ENCODE measurements around the gene PAIP2.
"Not testable (repeated sequence)": the region's sequence is repeated elsewhere in the genome, so short reads cannot be mapped to it uniquely, and the experiment has no call there.

Gene PAIP2

GRCh38 chr5:139403787-139404483 is 62.3 kb downstream of the PAIP2 start, which contains the start of gene SPATA24:
SPATA24 (minus strand) TSS chr5:139404089; CDS start chr5:139404060, 29 bp downstream.
- H3K4me3 Mint-ChIP-seq: peak within 1 kb of the TSS; percentile 83 to 99
- H3K27ac Mint-ChIP-seq: peak within 1 kb of the TSS; percentile 98 to 100
- peak; percentile 93 for ATAC-seq
- H3K27me3 Mint-ChIP-seq: no peaks in the 10 kb centered on the region
- H3K9me3 Mint-ChIP-seq: no peaks in the 10 kb centered on the region
- DNase-seq: peak; percentile 98 to 99
- H3K4me1 Mint-ChIP-seq: peaks cover 50% of the 10 kb centered on the region

DNA sequence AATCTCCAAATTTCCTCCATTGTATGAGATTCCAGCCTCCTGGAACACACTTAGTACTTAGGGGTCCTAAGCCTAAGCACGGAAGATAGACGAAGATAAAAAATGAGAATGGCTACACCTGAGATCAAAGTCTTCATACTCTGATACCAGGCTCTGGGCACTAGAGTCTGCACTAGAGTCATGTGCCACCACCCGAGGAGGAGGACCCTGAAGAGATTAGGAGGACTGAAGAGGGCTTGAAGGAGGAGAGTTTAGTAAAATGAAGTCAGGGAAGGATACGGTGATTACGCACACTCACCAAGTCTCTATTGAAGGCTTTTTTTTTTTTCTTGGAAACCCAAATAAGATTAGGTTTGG is 62.8 kb downstream of the PAIP2 start:
- DNase-seq (no peak), ATAC-seq (peak; percentile 2)
- Mint-ChIP-seq H3K27ac (peak overlapping the region; percentile 98 to 100), H3K4me3 (peak overlapping the region; percentile 83 to 99), H3K9me3 (no peaks in the 10 kb centered on the region), H3K27me3 (no peaks in the 10 kb centered on the region), H3K4me1 (peaks cover 45% of the 10 kb centered on the region)

GRCh38 chr5:139406963-139407362 is 65.3 kb downstream of the PAIP2 start:
- no peak overlapping the region for H3K27ac Mint-ChIP-seq
- ATAC-seq: no peak
- H3K9me3 Mint-ChIP-seq: no peaks in the 10 kb centered on the region
- H3K4me1 Mint-ChIP-seq: peaks cover 37% of the 10 kb centered on the region
- DNase-seq: no peak
- H3K27me3 Mint-ChIP-seq: no peaks in the 10 kb centered on the region
- no peak overlapping the region for H3K4me3 Mint-ChIP-seq

GRCh38 chr5:139407517-139407916 is 65.9 kb downstream of the PAIP2 start:
- ATAC-seq (no peak), DNase-seq (no peak)
- Mint-ChIP-seq H3K4me3 (no peak overlapping the region), H3K4me1 (peaks cover 34% of the 10 kb centered on the region), H3K27ac (no peak overlapping the region), H3K27me3 (no peaks in the 10 kb centered on the region), H3K9me3 (no peaks in the 10 kb centered on the region)

GRCh38 chr5:139408191-139408590 is 66.5 kb downstream of the PAIP2 start:
- no peak overlapping the region for H3K4me3 Mint-ChIP-seq
- H3K27ac Mint-ChIP-seq: no peak overlapping the region
- ATAC-seq (no peak), DNase-seq (no peak)
- no peaks in the 10 kb centered on the region for H3K27me3 Mint-ChIP-seq
- peaks cover 34% of the 10 kb centered on the region for H3K4me1 Mint-ChIP-seq
- no peaks in the 10 kb centered on the region for H3K9me3 Mint-ChIP-seq

- ATAC-seq, H3K27ac Mint-ChIP-seq, H3K27me3 Mint-ChIP-seq, H3K9me3 Mint-ChIP-seq, DNase-seq, H3K4me3 Mint-ChIP-seq: not testable (repeated sequence)
- peaks cover 34% of the 10 kb centered on the region for H3K4me1 Mint-ChIP-seq
These were observed 67.5 kb downstream of the PAIP2 start for GRCh38 chr5:139409116-139409515.

DNA sequence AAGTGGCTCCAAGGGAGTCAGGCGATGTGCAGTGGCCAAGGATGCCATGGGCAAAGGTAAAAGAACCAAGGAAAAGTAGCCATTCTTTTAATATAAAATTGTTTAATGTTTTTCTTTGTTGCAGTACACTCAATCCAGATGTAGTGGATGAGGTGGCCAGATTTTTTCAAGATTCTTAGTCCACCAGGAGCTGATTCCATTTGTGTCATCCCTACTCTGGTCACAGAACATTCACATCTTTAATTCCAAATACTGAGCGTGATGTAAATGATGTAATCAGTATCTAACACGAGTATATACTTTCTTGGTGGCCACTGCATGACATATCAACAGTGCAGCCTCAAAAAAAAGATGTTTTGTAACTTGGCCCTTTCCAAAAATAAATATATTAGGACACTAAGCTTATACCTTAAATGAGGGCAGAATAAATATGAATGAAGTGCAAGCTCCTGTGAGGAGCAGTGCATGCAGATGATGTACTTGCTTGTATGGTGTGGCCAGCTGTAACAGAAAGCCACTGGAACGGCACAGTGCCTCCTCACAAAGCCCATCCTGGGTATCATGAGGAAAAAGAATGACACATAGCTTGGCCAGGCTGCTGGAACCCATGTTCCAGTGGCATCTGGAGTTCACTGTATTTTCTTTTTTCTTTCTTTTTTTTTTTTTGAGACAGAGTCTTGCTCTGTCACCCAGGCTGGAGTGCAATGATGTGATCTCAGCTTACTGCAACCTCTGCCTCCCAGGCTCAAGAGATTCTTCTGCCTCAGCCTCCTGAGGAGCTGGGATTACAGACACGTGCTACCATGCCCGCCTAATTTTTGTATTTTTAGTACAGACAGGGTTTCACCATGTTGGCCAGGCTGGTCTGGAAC is 68.7 kb downstream of the PAIP2 start:
- Mint-ChIP-seq H3K27ac (no peak overlapping the region), H3K4me3 (no peak overlapping the region), H3K27me3 (no peaks in the 10 kb centered on the region), H3K4me1 (peaks cover 38% of the 10 kb centered on the region), H3K9me3 (no peaks in the 10 kb centered on the region)
- ATAC-seq (no peak), DNase-seq (no peak)

DNA sequence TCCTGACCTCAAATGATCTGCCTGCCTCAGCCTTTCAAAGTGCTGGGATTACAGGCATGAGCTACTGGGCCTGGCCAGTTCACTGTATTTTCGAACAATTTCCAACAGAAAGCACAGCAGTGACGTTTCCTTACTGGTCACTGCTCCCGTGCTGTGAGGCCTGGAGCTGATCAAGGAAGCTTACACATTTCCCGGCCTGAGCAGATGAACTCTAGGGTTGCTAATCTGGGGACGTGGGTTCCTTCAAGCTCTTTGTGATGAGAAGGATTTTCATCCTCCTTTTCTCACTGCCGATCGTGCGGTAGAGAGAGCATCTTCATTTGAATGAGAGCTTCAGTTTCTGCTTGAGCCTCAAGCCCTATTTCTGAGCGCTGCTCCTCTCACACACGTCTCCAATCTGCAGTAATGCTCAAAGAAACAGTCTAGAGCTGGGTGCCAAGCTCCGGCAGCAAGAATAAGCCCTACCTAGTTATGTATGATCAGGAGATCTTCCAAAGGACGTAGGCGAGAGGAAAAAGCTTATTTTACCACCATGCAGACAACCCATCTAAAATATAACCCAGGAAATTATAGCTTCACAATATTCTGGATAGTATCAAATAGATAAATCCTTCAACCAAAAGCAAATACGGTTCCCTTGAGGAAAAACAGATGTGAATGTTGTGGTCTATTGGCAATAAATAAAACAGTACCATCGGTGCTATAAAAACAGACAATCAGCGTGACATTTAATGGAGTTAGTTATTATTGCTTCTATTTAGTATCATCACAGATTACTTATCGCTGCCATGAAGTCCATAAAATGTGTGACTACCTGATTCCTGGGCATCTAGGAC is 69.6 kb downstream of the PAIP2 start:
- no peaks in the 10 kb centered on the region for H3K27me3 Mint-ChIP-seq
- H3K4me1 Mint-ChIP-seq: peaks cover 47% of the 10 kb centered on the region
- no peak overlapping the region for H3K4me3 Mint-ChIP-seq
- DNase-seq (no peak), ATAC-seq (no peak)
- peak overlapping the region in 1 of 2 donors; percentile 61 for H3K27ac Mint-ChIP-seq
- no peaks in the 10 kb centered on the region for H3K9me3 Mint-ChIP-seq

- DNase-seq: no peak
- H3K27ac Mint-ChIP-seq: peak overlapping the region in 1 of 2 donors; percentile 58
- no peak for ATAC-seq
- no peaks in the 10 kb centered on the region for H3K9me3 Mint-ChIP-seq
- peak overlapping the region in 1 of 2 donors; percentile 69 for H3K4me3 Mint-ChIP-seq
- H3K4me1 Mint-ChIP-seq: peaks cover 50% of the 10 kb centered on the region
- no peaks in the 10 kb centered on the region for H3K27me3 Mint-ChIP-seq
These were observed 71.5 kb downstream of the PAIP2 start for GRCh38 chr5:139413153-139413552.

DNA sequence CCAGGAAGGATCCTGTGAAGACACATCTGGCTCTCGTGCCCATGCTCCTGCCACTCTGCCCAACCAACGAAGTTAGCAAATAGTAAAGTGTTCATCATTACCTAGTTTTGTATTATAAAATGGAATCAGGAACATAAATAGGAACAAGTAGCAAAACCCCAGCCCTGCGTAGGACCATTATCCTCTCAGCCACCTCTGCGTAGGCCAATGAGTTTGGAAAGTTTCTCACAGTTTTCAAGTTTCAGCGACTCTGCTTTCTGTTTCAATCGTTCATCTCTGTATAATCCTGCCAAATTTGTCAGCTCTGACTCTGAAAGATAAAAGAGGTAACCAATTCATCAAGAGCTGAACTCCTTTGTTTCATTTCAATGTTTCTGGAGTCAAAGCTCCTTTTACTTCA is 72.3 kb downstream of the PAIP2 start:
- ATAC-seq (peak; percentile 63), DNase-seq (no peak)
- no peaks in the 10 kb centered on the region for H3K9me3 Mint-ChIP-seq
- H3K4me3 Mint-ChIP-seq: peak overlapping the region; percentile 55 to 69
- H3K27ac Mint-ChIP-seq: peak overlapping the region; percentile 95
- H3K27me3 Mint-ChIP-seq: no peaks in the 10 kb centered on the region
- peaks cover 56% of the 10 kb centered on the region for H3K4me1 Mint-ChIP-seq

DNA sequence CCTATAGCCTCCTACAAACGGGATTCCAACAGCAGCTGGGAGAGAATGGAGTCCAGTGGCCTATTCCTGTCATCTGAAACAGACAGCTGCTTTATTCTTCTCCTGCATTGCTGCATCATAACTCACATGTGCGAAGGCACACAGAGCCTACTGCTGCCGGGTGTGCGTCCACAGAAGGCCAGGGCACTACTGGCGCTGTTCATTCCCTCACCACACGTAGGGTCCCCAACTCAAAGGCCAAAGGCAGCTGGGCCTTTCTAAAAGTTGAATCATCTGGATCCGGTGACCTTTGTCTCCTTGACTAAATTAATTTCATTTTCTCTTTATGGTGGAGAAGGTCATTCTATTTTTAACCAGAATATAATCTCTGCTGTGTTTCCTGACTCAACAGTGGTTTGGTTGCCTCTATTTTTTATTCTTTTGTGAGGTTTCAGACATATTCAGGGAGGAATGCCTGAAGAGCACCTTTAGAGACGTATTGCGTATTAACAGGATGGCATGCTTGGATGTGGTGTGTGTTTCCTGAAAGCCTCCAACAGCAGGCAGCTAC is 73.0 kb downstream of the PAIP2 start:
- Mint-ChIP-seq H3K4me3 (peak overlapping the region; percentile 69 to 76), H3K27ac (peak overlapping the region; percentile 95), H3K9me3 (no peaks in the 10 kb centered on the region), H3K4me1 (peaks cover 56% of the 10 kb centered on the region), H3K27me3 (no peaks in the 10 kb centered on the region)
- peak; percentile 30 for ATAC-seq
- DNase-seq: no peak

DNA sequence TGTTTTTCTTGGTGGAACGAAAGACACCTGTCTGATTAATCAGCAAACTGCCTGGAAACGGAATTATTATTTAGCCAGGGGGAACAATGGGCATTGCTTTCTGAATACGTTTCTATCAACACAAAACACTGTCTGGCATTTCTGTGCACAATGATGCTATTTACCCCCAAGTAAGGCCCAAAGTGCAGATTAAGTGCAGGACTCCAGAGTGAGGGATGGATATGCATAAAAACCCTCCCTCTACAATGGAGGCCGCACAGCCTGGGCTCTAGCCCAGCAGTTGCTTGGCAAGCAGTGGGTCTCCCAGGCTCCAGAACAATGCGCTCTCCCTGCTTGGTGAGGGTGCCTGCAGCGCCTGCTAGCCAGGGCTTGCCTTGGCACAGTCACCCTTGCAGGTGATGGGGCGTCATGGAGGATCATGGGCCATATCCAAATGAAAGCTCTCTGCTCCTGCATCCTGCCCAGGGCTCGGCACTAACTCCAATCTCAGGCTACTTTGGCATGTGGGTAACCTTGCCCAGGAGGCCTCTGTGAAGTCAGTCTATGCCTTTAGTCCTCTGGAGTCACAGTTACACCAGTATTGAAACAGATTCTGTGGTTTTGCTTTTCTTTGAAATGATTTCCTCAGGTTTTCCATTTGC is 73.7 kb downstream of the PAIP2 start:
- Mint-ChIP-seq H3K4me1 (peaks cover 56% of the 10 kb centered on the region), H3K27me3 (no peaks in the 10 kb centered on the region), H3K4me3 (peak overlapping the region; percentile 69 to 76), H3K9me3 (no peaks in the 10 kb centered on the region), H3K27ac (peak overlapping the region; percentile 95 to 97)
- ATAC-seq (peak; percentile 89), DNase-seq (peak in 1 of 2 donors; percentile 47)

GRCh38 chr5:139415869-139416268 is 74.2 kb downstream of the PAIP2 start:
- ATAC-seq (no peak), DNase-seq (no peak)
- H3K4me3 Mint-ChIP-seq: peak overlapping the region; percentile 69 to 76
- H3K9me3 Mint-ChIP-seq: no peaks in the 10 kb centered on the region
- H3K4me1 Mint-ChIP-seq: peaks cover 56% of the 10 kb centered on the region
- H3K27me3 Mint-ChIP-seq: no peaks in the 10 kb centered on the region
- peak overlapping the region; percentile 95 to 97 for H3K27ac Mint-ChIP-seq

- ATAC-seq (no peak), DNase-seq (no peak)
- H3K4me3 Mint-ChIP-seq: no peak overlapping the region
- peaks cover 56% of the 10 kb centered on the region for H3K4me1 Mint-ChIP-seq
- no peaks in the 10 kb centered on the region for H3K9me3 Mint-ChIP-seq
- H3K27me3 Mint-ChIP-seq: no peaks in the 10 kb centered on the region
- H3K27ac Mint-ChIP-seq: peak overlapping the region; percentile 27 to 97
These were observed 75.0 kb downstream of the PAIP2 start for GRCh38 chr5:139416651-139417050.

- Mint-ChIP-seq H3K27ac (peak overlapping the region in 1 of 2 donors; percentile 27), H3K4me1 (peaks cover 57% of the 10 kb centered on the region)
These were observed 75.6 kb downstream of the PAIP2 start for GRCh38 chr5:139417214-139417613.

More at GRCh38 chr5:139417214-139417613, 75.6 kb downstream of the PAIP2 start:
- no peaks in the 10 kb centered on the region for H3K27me3 Mint-ChIP-seq
- ATAC-seq (no peak), DNase-seq (no peak)
- no peak overlapping the region for H3K4me3 Mint-ChIP-seq
- no peaks in the 10 kb centered on the region for H3K9me3 Mint-ChIP-seq

All from stimulated activated naive CD8-positive, alpha-beta T cell treated with anti-CD3 and anti-CD28 coated beads, Interleukin-15, amount 100 ng/mL, for 72 hours (primary cell).